ENCODE measurements around the gene CCDC171. TPM values are rescaled to one million over a fixed set of nuclear protein-coding genes. Genes with fewer than 3 reads are reported as not detected.

The CCDC171 gene
- total and polyA plus RNA-seq, 2 experiments from 2014 or later = 4.4 to 5.1 TPM

DNA sequence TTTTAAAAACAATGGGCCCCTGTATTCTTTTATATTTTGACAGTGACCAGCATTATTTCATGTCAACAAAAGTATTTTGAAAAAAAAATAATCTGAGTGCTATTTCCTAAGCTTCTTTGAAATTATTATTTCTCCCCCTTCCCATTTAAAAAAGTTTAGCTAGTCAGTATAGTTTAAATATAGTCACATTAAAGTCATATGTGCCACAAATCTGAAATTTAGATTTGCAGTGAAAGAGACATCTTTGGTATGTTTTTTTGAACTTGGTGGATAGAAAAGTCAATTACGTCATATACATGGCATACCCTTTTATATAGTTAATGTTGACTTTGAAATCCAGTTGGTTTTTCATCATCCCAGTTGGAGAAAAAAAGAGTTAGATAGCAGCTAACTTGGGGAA lies 297.0 kb downstream of the CCDC171 start (continued):
- TF ChIP-seq, protein P1, sequence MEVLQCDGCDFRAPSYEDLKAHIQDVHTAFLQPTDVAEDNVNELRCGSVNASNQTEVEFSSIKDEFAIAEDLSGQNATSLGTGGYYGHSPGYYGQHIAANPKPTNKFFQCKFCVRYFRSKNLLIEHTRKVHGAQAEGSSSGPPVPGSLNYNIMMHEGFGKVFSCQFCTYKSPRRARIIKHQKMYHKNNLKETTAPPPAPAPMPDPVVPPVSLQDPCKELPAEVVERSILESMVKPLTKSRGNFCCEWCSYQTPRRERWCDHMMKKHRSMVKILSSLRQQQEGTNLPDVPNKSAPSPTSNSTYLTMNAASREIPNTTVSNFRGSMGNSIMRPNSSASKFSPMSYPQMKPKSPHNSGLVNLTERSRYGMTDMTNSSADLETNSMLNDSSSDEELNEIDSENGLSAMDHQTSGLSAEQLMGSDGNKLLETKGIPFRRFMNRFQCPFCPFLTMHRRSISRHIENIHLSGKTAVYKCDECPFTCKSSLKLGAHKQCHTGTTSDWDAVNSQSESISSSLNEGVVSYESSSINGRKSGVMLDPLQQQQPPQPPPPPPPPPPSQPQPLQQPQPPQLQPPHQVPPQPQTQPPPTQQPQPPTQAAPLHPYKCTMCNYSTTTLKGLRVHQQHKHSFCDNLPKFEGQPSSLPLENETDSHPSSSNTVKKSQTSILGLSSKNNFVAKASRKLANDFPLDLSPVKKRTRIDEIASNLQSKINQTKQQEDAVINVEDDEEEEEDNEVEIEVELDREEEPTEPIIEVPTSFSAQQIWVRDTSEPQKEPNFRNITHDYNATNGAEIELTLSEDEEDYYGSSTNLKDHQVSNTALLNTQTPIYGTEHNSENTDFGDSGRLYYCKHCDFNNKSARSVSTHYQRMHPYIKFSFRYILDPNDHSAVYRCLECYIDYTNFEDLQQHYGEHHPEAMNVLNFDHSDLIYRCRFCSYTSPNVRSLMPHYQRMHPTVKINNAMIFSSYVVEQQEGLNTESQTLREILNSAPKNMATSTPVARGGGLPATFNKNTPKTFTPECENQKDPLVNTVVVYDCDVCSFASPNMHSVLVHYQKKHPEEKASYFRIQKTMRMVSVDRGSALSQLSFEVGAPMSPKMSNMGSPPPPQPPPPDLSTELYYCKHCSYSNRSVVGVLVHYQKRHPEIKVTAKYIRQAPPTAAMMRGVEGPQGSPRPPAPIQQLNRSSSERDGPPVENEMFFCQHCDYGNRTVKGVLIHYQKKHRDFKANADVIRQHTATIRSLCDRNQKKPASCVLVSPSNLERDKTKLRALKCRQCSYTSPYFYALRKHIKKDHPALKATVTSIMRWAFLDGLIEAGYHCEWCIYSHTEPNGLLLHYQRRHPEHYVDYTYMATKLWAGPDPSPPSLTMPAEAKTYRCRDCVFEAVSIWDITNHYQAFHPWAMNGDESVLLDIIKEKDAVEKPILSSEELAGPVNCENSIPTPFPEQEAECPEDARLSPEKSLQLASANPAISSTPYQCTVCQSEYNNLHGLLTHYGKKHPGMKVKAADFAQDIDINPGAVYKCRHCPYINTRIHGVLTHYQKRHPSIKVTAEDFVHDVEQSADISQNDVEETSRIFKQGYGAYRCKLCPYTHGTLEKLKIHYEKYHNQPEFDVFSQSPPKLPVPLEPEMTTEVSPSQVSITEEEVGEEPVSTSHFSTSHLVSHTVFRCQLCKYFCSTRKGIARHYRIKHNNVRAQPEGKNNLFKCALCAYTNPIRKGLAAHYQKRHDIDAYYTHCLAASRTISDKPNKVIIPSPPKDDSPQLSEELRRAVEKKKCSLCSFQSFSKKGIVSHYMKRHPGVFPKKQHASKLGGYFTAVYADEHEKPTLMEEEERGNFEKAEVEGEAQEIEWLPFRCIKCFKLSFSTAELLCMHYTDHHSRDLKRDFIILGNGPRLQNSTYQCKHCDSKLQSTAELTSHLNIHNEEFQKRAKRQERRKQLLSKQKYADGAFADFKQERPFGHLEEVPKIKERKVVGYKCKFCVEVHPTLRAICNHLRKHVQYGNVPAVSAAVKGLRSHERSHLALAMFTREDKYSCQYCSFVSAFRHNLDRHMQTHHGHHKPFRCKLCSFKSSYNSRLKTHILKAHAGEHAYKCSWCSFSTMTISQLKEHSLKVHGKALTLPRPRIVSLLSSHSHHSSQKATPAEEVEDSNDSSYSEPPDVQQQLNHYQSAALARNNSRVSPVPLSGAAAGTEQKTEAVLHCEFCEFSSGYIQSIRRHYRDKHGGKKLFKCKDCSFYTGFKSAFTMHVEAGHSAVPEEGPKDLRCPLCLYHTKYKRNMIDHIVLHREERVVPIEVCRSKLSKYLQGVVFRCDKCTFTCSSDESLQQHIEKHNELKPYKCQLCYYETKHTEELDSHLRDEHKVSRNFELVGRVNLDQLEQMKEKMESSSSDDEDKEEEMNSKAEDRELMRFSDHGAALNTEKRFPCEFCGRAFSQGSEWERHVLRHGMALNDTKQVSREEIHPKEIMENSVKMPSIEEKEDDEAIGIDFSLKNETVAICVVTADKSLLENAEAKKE (CRISPR knock-in tag; IDR thresholded peaks at IDR 0.05) = no peak
- TF ChIP-seq, protein P2, sequence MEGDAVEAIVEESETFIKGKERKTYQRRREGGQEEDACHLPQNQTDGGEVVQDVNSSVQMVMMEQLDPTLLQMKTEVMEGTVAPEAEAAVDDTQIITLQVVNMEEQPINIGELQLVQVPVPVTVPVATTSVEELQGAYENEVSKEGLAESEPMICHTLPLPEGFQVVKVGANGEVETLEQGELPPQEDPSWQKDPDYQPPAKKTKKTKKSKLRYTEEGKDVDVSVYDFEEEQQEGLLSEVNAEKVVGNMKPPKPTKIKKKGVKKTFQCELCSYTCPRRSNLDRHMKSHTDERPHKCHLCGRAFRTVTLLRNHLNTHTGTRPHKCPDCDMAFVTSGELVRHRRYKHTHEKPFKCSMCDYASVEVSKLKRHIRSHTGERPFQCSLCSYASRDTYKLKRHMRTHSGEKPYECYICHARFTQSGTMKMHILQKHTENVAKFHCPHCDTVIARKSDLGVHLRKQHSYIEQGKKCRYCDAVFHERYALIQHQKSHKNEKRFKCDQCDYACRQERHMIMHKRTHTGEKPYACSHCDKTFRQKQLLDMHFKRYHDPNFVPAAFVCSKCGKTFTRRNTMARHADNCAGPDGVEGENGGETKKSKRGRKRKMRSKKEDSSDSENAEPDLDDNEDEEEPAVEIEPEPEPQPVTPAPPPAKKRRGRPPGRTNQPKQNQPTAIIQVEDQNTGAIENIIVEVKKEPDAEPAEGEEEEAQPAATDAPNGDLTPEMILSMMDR (conservative IDR thresholded peaks at IDR 0.05; ENCODE audit: low read depth in 2 of 2) = no peak

DNA sequence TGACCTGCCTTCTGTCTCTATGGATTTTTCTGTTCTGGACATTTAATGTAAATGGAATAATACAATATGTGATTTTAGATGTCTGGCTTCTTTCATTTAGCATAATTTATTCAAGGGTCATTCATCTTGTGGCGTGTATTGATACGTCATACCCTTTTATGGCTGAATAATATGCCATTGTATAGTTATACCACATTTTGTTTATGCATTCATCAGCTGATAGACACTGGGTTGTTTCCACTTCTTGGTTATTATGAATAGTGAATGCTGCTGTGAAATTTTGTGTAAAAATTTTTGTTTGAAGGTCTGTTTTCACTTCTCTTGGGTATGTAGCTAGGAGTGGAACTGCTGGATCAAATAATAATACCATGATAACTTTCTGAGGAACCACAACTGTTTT lies 298.9 kb downstream of the CCDC171 start:
- H3K27ac ChIP-seq (ENCODE audit: low read depth) = no peak overlapping the region
- Mint-ChIP-seq H3K4me3 (no peak overlapping the region), H3K27ac (no peak overlapping the region), H3K27me3 (ENCODE audit: insufficient read depth, low read depth, poor library complexity) (no peaks in the 10 kb centered on the region), H3K36me3 (ENCODE audit: low read depth) (no peaks in the 10 kb centered on the region), H3K9me3 (no peaks in the 10 kb centered on the region), H3K4me1 (peaks cover 2% of the 10 kb centered on the region; the same call in 2 of the 3 replicates)
- no peak overlapping the region for H3K4me3 ChIP-seq
- no peak for DNase-seq (ENCODE audit: low spot score)
- H2AFZ ChIP-seq = no peak overlapping the region
- H4K20me1 ChIP-seq (replicated peaks; ENCODE audit: insufficient read depth) = no peaks in the 10 kb centered on the region
- H3K36me3 ChIP-seq (ENCODE audit: insufficient read depth) = no peaks in the 10 kb centered on the region
- no peaks in the 10 kb centered on the region for H3K4me1 ChIP-seq (ENCODE audit: insufficient read depth)
- H3F3A ChIP-seq (replicated peaks; ENCODE audit: low read depth) = no peaks in the 10 kb centered on the region
- no peaks in the 10 kb centered on the region for H3K9me2 ChIP-seq (ENCODE audit: insufficient read depth)
- no peaks in the 10 kb centered on the region for H3K27me3 ChIP-seq (ENCODE audit: insufficient read depth)
- ATAC-seq = no peak
- H3K79me2 ChIP-seq (replicated peaks; ENCODE audit: insufficient read depth) = no peaks in the 10 kb centered on the region
- no peak overlapping the region for H3K4me2 ChIP-seq
- no peak for TF ChIP-seq EZH2 (IDR thresholded peaks at IDR 0.05; ENCODE audit: low read depth, unreplicated experiment)
- TF ChIP-seq, protein P1 (CRISPR knock-in tag; IDR thresholded peaks at IDR 0.05) = no peak

Measured in GM23338 (cell line).